Heart left ventricle (tissue), 13 donors: ENCODE data around the gene PHF21A.

Source experiments
- CTCF ChIP-seq, 12 donors: fragments of 200-600 bp; sonication (generic) in 4 of 12; IDR thresholded peaks; one replicate each; pipeline versions ENCODE4 v1.5.0 to v1.8.0; 2018 to 2022; ENCODE audit warnings: antibody characterized with exemption in 12 of 12, mild to moderate bottlenecking in 5 of 12
- POLR2A ChIP-seq, 2 donors: fragments of 450-650 bp; IDR thresholded peaks; one replicate each; pipeline ENCODE4 v1.6.1; 2017; ENCODE audit warnings: antibody characterized with exemption in 2 of 2, mild to moderate bottlenecking in 2 of 2, moderate library complexity in 2 of 2
- donor health status: ischemic (EF 13 %, LVEDD 7.1; RV severe dilation, severe dysfunction).
- donor health status: DM: no; HTN: yes; CAD: no.
- donor health status: DM: no; HTN: no; CAD: no.
- donor health status: ischemic (EF 25% LVEDD 6.9; RV normal size, moderate dysfunction).
- donor health status: ischemic (EF 25% LVEDD 5.7; RV mildly dilated, moderate dysfunction).
- donor health status: ischemic (EF 35%, LVEDD 5.7; RV mildly dilated, moderate dysfunction).
- donor health status: nonischemic (EF 11% LVEDD 7.7; RV severe dilation, severe dysfunction).
- donor health status: DM: yes; HTN: yes; CAD: no.
- donor health status: PGD.
- donor health status: ischemic (EF 29% LVEDD 5.4; RV normal size, mild dysfunction).
- donor health status: nonischemic (EF 23%, LVEDD 6.1; RV moderate dilation, normal function).

- TF ChIP-seq CTCF (IDR thresholded peaks at IDR 0.05) (no peak), POLR2A (IDR thresholded peaks at IDR 0.05) (no peak)
These were observed 160.7 kb downstream of the PHF21A start for GRCh38 chr11:45960387-45961095.
